Activated T-helper 9 cell treated with anti-CD3 and anti-CD28 coated beads, Interleukin-2, amount 50 U/mL, for 16 hours (primary cell): ENCODE data around the gene CHD3.
"Not testable (repeated sequence)": the region's sequence is repeated elsewhere in the genome, so short reads cannot be mapped to it uniquely, and the experiment has no call there.

ENCODE experiments used
- DNase-seq: peaks from one replicate; pipeline ENCODE4 v3.0.0-alpha.2; 2020; ENCODE audit warnings: low read depth

Gene CHD3

DNA sequence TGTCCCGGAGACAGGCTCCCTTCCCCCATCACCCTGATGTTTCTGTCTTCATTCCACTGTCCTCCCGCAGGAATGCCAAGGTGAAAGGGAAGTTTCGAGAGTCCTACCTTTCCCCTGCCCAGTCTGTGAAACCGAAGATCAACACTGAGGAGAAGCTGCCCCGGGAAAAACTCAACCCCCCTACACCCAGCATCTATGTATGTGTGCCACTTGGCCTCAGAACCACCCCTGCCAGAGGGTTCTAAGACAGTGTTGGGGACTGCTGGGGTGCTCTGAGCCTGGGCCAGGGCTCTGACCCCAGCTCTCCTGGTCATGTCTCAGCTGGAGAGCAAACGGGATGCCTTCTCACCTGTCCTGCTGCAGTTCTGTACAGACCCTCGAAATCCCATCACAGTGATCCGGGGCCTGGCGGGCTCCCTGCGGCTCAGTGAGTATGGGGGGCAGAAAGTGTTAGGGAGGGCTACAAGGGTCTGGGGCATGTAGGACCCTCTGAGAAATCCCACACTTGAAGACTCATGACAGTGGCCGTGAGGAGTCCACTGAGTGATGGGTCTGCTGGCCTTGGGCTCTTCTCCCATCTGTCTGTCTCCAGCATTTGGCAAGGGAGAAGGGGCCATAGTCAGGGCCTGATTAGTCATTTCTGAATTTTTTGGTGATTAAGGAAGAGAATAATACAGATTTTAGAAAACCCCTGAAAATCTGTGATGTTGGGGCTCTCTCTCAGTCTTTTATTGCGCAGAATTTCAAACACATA lies 38.7 kb upstream of the CHD3 start:
- DNase-seq, result no peak

GRCh38 chr17:7850701-7851437 lies 37.7 kb upstream of the CHD3 start:
- no peak for DNase-seq

GRCh38 chr17:7851438-7852261 lies 36.9 kb upstream of the CHD3 start:
- peak; percentile 90 for DNase-seq

- no peak for DNase-seq
Observed at GRCh38 chr17:7852262-7852670, 36.3 kb upstream of the CHD3 start.

DNA sequence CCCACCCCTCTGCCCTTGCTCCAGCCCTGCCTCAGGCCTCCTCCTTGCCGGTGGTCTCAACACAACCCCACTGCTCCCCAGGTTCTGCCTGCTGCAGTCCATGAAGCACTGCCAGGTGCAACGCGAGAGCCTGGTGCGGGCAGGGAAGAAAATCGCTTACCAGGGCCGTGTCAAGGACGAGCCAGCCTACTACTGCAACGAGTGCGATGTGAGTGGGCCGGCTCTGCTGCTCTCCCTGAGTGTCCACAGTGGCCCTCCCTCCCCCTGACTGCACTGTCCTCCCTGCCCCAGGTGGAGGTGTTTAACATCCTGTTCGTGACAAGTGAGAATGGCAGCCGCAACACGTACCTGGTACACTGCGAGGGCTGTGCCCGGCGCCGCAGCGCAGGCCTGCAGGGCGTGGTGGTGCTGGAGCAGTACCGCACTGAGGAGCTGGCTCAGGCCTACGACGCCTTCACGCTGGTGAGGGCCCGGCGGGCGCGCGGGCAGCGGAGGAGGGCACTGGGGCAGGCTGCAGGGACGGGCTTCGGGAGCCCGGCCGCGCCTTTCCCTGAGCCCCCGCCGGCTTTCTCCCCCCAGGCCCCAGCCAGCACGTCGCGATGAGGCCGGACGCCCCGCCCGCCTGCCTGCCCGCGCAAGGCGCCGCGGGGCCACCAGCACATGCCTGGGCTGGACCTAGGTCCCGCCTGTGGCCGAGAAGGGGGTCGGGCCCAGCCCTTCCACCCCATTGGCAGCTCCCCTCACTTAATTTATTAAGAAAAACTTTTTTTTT lies 35.5 kb upstream of the CHD3 start:
- no peak for DNase-seq

DNA sequence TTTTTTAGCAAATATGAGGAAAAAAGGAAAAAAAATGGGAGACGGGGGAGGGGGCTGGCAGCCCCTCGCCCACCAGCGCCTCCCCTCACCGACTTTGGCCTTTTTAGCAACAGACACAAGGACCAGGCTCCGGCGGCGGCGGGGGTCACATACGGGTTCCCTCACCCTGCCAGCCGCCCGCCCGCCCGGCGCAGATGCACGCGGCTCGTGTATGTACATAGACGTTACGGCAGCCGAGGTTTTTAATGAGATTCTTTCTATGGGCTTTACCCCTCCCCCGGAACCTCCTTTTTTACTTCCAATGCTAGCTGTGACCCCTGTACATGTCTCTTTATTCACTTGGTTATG lies 34.9 kb upstream of the CHD3 start:
- no peak for DNase-seq

GRCh38 chr17:7854078-7854777 lies 34.4 kb upstream of the CHD3 start:
- DNase-seq, result no peak

DNA sequence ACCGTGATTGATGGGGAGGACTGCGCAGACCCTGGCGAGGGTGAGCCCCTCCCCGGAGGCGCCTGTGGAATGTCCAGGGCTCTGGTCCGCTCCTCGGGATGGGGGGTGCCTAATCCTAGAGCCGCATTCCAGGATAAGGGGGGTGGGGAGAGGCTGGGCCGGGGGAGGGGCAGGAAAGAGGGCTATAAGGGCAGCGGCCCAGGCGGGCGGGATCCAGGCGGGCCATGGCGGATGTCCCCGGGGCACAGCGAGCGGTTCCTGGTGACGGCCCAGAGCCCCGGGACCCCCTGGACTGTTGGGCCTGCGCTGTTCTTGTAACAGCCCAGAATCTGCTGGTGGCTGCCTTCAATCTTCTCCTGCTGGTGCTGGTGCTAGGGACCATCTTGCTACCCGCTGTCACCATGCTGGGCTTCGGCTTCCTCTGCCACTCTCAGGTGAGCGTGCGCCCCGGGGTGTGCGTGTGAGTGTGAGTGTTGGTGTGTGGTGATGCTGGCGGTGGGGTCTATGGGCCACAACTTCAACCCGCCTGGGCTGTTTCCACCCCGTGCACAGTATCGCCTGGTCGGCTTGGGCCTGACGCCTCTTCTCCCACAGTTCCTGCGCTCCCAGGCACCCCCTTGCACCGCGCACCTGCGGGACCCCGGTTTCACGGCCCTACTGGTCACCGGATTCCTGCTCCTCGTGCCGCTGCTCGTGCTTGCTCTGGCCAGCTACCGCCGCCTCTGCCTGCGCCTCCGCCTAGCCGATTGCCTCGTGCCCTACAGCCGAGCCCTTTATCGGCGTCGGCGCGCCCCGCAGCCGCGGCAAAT lies 33.5 kb upstream of the CHD3 start, which contains the start of gene TMEM88:
Gene TMEM88, plus strand, starts transcription at position 216 of the 809 bp plus-strand sequence. Its CDS starts 9 bp downstream, at position 225.
- no peak for DNase-seq

DNA sequence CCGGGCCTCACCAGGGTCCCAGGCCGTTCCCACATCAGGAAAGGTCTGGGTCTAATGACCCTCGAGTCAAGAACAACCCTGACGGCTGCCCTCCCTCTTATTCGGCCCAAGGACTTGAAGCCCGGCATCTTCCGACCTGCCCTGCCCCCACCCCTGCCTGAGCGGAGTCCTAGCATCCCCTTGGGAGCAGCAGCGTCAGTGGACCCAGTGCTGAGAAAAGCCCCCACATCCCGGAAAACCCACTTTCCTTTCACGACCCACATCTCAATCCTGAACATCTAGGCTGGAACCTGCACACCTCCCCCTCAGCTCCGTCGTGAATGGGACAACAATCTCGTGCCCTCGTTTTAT lies 33.0 kb upstream of the CHD3 start:
- DNase-seq, result no peak

DNA sequence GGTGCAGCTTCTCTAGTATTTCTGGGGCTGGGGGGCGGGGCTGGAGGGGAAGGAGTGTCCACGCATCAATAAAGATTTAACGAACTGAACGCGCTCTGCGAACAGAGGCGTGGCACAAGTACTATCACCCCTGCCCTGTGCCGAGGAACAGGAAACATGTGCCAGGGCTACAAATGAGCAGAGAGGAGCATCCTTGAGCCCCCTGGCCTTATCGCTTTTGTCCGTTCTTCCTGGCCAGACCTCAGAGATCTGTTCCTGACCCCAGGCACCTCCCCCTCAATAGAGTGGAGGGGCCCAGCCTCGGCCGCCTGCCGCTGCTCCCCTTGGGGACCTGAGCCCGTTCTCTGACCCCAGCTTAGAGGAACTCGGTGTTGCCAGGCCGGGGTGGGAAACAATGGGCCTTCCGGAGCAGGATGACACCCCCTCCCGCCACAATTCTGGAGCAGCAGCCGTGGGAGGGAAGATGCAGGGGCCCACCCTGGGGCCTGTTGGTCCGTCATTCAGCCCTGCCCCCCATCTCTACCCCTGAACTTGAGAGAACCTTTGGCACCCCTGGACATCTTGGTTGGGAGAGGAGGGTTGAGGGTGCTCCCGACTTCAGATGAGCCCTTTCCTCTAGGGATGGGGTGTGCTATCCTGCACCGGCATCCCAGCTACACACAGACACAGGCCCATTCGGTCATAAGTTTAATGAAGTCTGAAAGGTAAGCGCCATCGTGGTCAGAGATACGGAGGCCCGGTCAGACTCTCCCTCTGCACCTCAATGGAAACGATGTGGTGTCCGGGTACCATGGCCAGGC lies 32.4 kb upstream of the CHD3 start:
- DNase-seq, result no peak

DNA sequence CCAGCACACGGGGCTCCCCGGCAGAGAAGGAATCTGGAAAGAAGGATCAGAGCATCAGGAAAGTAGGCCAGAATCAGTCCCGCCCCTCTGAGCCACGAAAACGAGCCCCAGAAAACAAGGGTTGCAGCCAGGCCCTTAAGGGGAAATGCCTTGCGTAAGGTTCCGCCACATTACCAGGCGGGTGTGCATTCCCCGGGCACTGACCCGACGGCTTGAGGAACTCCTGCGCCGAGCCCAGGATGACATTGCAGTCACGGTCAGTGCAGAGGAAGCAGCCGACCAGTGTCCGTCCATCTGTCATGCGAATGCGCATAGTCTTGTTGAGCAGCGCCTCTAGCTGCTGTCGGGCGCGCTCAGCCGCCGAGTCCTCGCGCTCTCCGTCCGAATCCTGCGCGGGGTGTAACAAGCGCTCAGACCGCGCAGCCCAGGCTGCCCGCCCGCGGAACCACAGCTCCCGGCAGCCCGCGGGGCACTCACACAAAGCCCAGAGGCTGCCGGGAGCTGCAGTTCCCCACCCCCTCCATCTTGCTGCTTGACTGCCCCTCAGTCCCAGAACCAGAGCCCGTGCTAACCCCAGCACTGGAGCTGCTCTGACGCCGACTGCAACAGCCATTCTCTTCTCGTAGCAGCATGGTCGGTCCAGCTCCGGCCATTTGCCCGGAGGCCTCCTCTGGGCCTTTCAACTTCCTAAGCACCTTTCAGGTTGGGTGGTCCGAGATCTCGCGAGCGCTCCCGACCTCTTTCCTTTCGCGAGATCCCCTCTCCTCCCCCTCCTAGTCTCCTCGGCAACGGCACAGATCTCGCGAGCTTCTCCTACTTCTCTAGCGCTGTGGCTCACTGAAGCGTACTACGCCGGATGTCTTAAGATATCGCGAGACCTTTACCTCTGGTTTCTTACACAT lies 31.5 kb upstream of the CHD3 start, which contains the start of gene NAA38:
Gene NAA38, minus strand, starts transcription at position 749 of the 902 bp plus-strand sequence. Its CDS starts 96 bp downstream, at position 653.
- DNase-seq, result peak; percentile 84

GRCh38 chr17:7857713-7858521 lies 30.7 kb upstream of the CHD3 start, which contains the start of gene CYB5D1:
Gene CYB5D1, plus strand, starts transcription at chr17:7858003. Its CDS starts 132 bp downstream, at chr17:7858135.
- peak; percentile 79 for DNase-seq

DNA sequence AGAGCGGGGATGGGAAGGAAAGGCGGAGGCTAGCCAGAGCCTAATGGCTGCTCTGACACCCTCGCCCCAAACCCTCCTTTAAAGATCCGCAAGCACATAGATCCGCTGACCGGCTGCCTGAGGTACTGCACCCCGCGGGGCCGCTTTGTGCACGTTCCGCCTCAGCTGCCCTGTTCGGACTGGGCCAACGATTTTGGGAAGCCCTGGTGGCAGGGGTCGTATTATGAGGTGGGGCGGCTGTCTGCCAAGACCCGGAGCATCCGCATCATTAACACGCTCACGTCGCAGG lies 30.1 kb upstream of the CHD3 start:
- no peak for DNase-seq

DNA sequence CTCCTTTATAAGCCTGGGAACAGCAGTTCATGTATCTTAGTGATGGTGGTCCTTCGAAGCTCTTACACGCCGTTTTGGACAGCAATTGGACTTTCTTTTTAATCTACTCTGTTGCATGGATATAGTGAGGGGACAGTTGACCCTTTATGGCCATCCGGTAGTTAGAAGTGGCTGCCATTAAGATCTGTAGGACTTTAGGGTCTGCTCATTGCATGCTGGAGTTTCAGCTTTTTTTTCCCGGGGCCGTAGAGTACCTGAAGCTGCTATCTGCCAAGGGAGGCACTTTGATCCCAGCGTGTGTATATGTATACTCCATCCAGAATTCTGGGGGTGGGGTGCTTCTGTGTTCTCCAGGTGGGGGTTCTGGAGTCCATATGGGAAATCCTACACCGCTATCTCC lies 29.6 kb upstream of the CHD3 start:
- no peak for DNase-seq

GRCh38 chr17:7862692-7863437 lies 25.7 kb upstream of the CHD3 start:
- DNase-seq, result no peak

GRCh38 chr17:7864384-7864783 lies 24.2 kb upstream of the CHD3 start:
- not testable (repeated sequence) for DNase-seq
